OCI-LY1 (cell line): ENCODE results near the gene DCBLD2.

ENCODE experiments used
- CTCF ChIP-seq: fragments of 200-600 bp; sonication (generic), shearing (Covaris generic); IDR thresholded peaks from 2 replicates; pipeline ENCODE4 v1.5.1; 2017; ENCODE audit warnings: mild to moderate bottlenecking, antibody characterized with exemption, low read length, moderate library complexity, mixed read lengths
- EZH2 ChIP-seq: fragments of 200-600 bp; sonication (generic), shearing (Covaris generic); IDR thresholded peaks from 2 replicates; pipeline ENCODE4 v1.8.0; 2017; ENCODE audit warnings: borderline replicate concordance, mixed run types, mild to moderate bottlenecking, antibody characterized with exemption, low read length, moderate library complexity, mixed read lengths

- TF ChIP-seq CTCF (no peak), EZH2 (no peak)
These were observed 4.7 kb upstream of the DCBLD2 start for GRCh38 chr3:98906230-98906629.
